ENCODE measurements around the gene ITGB6.
"Not testable (repeated sequence)": the region's sequence is repeated elsewhere in the genome, so short reads cannot be mapped to it uniquely, and the experiment has no call there.

The ITGB6 gene

DNA sequence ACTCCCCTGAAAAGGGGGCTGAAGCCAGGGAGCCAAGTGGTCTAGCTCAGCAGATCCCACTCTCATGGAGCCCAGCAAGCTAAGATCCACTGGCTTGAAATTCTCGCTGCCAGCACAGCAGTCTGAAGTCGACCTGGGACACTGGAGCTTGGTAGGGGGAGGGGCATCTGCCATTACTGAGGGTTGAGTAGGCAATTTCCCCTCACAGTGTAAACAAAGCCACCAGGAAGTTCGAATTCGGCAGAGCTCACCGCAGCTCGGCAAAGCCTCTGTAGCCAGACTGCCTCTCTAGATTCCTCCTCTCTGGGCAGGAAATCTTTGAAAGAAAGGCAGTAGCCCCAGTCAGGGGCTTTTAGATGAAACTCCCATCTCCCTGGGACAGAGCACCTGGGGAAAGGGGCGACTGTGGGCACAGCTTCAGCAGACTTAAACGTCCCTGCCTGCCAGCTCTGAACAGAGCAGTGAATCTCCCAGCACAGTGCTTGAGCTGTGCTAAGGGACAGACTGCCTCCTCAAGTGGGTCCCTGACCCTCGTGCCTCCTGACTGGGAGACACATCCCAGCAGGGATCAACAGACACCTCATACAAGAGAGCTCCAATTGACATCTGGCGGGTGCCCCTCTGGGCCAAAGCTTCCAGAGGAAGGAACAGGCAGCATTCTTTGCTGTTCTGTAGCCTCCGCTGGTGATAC lies 18.8 kb downstream of the ITGB6 start:
- peak; percentile 3 to 17 for DNase-seq (ENCODE audit: low read depth in 2 of 2)

DNA sequence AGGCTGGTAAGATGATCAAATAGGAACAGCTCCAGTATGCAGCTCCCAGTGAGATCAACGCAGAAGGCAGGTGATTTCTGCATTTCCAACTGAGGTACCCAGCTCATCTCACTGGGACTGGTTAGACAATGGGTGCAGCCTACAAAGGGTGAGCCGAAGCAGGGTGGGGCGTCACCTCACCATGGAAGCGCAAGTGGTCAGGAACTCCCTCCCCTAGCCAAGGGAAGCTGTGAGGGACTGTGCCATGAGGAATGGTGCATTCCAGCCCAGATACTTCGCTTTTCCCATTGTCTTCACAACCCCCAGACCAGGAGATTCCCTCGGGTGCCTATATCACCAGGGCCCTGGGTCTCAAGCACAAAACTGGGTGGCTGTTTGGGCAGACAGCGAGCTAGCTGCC lies 19.4 kb downstream of the ITGB6 start:
- not testable (repeated sequence) for DNase-seq (ENCODE audit: low read depth in 2 of 2)

DNA sequence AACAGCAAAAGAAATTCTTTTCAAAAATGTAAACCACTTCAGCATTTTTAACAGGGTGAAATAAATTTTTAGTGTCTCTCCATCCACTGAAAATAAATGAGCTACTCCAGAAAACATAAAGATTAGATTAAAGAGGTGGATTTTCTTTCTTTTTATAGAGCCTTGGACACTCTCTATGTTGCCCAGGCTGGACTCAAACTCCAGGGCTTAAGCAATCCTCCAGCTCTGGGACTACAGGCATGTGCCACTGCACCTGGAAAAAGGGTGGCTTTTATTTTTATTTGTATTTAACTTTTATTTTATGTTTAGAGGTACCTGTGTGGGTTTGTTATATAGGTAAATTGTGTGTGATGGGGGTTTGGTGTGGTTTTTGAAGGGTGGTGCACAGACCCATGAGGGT lies 19.9 kb downstream of the ITGB6 start:
- no peak for DNase-seq (ENCODE audit: low read depth in 2 of 2)

DNA sequence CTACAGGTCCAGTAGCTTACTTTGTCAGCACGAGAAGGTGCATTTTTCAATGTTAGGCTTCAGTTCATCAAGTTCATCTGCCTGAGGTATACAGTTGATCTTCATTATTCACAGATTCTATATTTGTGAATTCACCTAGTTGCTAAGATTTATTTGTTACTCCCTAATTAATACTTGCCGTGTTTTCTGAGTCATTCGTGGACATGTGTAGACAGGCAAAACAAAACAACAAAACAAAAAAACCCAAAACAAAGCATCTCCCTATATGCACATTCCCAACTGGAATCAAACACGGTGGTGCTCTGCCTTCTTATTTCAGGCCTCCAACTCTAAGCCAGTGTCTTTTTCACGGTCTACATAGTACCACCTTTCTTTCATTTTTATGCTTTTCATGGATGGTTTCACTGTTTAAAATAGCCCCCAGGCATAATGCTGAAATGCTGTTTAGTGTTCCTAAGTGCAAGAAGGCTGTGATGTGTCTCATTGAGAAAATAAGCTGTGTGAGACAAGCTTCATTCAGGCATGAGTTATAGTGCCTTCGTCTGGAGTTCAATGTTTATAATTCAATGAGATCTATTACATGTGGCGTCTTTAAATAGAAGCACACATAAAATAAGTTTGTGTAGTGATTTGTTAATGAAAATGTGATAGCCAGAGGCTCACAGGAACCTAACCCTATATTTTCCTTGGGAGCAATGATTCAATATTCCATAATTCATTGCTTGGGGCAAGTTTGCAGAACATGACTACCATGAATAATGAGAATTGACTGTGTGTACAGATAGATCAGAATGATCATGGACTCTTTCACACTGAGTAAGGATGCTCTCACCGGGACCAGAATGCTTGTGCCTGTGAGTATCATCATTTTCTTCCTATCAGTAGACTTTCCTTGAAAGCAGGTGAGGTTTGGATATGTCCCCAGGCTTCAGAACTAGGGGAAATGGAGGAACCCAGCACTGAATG lies 24.6 kb downstream of the ITGB6 start:
- no peak for DNase-seq (ENCODE audit: low read depth in 2 of 2)

DNA sequence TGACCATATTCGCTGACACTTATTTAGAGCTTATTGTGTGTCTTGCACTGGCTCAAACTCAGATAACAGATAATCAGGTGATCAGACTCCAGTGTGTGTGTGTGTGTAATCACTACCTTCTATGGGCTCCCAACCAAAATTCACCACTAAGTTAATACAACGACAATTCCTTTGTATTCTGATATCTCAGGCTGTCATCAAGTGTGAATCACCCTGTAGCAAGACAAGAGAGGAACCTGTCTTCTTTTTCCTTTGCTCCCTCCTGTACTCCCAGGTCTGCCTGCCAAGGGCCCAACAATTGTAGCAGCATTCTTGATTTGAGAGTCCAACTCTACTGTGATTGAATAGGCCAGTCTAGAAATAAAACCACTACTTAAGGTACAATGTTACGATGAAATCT lies 25.8 kb downstream of the ITGB6 start:
- DNase-seq (ENCODE audit: low read depth in 2 of 2), result no peak

DNA sequence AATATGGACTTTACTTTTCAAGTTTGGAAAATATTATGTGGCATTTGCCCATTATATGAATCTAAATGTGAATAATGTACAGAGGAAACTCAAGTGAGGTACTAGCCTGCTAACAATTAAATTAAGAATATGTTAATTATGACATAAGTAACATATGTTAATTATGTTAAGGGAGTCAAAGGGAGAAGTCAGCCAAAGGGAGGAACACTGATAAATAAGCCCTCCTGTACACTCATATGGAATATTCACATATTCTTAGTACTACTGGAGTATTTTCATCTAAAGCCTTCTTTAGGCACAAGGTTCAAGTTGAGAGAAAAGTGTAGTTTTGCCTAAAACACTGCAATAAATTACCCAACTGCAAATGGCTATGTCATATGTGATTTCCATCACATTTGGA lies 30.1 kb downstream of the ITGB6 start:
- no peak for DNase-seq (ENCODE audit: low read depth in 2 of 2)

DNA sequence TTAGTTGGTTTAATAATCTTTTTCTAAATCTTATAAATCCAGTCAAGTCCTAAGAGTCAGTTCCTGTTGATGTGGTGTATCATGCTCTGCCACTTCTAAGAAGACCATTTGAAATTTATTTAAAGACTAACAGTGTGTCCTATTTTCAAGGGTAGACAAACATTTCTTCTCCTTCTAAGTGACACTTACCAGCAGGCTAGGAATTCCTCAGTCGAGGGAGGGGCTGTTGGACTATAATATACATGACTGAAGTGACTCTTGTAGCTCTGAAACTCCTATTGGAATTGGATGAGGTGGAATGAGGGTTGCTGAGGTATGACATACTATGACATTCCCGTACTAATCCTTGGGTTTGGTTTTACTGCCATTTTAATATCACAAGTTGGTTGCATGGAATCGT lies 30.6 kb downstream of the ITGB6 start:
- DNase-seq (ENCODE audit: low read depth in 2 of 2), result no peak

DNA sequence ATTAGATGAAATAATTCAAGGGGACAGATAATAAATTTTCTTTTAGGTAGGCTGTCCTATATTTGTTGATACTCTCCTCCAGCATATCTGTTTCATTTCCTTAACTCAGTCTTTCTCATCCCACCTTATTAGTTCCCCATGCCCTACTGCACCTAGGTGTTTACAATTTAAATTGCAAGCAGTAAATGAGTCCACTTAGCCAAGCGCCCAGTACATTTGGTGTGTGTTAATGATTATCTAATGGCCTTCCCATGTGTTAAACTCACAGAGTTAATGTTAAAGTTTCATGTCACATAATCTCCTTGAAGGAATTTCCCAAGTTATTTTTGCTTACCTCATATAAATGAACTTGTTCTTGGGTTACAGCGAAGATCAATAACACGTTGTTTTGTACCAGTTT lies 31.2 kb downstream of the ITGB6 start:
- no peak for DNase-seq (ENCODE audit: low read depth in 2 of 2)

DNA sequence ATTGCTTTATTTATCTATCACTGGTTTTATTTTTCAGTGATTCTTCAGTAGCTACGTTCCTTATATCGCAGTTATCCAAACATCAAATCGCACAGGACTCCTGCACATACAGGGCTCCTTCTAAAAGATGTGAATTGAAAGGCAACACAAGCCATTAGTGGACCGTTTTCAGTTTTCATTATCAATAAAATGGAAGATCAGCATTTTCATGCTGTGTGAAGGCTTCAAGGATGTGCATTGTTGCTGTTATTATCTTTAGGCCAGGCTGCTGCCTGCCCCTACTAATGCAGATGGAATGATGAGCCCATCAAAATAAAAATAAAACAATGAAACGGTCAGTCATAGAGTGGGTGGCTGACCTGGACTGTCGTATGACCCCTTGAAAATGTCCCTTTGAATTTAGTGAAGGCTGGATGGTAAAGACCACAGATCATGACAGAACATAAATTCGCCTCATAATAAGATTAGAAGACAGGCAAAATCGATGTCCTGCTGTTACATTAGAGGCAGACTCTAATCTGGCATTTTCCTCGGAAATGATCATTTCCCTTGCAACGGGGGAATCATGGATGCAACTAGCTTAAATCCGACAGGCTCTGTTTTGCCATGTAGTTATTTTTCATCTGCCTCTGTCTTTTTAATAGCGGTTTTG lies 32.9 kb downstream of the ITGB6 start:
- no peak for DNase-seq (ENCODE audit: low read depth in 2 of 2)

DNA sequence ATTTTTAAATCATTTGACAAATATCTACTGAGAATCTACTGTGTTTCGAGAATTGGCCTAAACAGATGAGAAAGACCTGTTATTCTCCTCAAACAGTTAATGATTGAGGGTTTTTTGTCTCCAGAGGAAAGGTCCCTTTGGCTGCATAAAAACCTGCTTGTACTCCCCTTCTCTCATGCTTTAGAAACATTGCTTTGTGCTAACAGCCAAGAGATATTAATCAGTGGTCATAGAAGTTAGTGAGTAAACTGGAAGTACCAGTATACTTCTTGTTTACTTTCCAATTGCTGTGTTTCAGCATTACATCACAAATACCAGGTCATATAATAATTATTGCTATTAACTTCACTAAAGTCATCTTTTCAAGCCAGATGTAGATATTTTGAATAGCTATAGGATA lies 34.1 kb downstream of the ITGB6 start:
- DNase-seq (ENCODE audit: low read depth in 2 of 2), result no peak

DNA sequence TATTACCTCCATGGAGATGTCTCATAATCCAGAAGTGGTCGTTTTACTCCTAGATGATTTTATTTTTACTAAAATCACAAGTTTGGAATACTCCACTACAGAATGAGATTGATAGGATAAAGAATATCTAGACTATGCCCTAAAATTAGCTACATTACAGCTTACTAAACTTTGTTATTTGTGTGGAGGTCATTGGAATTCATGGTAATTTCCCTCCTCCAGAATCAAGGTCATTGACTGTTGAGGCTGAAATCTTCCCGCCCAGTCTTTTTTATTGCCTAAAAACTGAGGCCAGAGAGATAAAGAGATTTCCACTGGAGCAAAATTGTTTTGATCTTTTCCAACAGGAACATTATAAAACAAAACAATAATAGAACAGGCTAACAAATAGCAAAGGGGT lies 35.0 kb downstream of the ITGB6 start:
- DNase-seq (ENCODE audit: low read depth in 2 of 2), result no peak

DNA sequence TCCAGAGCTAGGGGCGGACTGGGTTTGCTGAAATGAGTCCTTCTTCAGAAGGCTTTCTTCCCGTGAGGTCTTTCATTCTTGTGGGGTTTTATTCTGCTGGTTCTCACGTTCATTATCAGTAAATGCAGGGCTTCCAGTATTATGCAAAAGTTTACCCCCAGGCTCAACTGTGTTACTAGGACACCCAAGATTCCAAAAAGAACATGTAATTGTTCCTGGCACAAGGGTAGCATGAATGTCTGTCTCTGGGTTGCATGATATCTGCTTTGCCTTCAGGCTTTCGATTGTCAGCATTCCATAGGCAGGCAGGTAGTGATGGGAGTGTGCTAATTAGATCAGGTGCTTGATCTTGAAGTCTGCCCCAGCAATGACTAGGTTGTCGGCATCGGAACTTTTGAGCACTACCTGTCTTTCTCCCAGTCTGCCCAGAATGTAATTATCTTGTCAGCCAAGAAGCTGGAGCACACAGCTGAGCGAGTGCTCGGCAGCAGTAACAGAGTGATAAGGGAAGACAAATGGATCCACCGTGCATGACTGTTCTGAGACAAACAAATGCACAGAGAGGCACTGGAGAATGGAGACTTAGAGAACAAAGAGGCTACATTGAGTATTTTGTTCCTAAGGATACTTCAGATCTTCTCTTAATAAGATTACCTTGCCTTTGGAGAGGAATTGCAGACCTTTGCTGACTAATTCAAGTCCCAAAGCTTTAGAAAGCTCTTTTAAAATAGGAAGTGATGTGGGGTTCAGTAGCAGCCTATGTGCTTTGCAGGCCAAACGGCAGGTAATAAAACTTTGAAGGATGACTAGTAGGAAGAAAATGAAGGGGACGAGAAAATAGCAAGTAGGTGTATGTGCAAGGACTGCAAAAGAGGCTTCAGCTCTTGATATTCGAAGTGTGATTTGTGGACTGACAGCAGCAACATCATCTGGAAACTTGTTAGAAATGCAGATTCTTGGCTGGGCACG lies 41.9 kb downstream of the ITGB6 start:
- DNase-seq (ENCODE audit: low read depth in 2 of 2), result no peak

DNA sequence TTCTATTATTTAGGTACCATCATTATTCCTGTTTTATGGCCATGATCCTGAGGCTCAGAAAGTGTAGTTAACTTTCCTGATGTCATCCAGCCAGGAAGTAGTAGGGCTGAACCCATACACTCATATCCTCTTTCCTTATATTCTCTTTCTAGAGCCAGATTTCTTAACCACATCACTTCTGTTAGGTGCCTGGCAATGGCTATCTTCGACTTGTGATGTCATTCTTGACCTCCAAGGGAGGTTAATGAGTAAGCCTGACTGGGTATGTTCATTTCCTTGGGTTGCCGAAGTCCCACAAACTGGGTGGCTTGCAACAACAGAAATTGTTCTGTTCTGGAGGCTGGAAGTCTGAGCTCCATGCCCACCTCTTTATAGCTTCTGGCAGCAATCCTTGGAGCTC lies 43.4 kb downstream of the ITGB6 start:
- no peak for DNase-seq (ENCODE audit: low read depth in 2 of 2)

DNA sequence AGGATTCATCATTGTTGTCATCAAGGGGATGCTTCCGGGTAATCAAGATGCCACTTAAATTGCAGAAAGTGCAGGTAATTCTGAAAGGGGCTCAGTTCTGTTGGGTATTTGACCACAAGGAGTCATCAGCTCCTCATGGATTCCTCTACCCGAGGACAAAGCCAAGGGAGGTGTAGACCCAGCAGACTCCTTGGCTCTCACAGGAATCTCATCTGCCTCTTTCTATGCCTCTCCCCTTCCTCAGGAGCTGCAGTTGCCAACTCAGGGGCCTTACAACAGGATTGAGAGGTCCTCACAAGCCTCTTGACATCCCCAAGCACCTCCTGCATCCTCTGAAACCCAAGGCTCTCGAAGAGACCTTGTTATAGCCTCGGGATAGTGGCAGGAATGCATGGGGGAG lies 44.0 kb downstream of the ITGB6 start:
- no peak for DNase-seq (ENCODE audit: low read depth in 2 of 2)

DNA sequence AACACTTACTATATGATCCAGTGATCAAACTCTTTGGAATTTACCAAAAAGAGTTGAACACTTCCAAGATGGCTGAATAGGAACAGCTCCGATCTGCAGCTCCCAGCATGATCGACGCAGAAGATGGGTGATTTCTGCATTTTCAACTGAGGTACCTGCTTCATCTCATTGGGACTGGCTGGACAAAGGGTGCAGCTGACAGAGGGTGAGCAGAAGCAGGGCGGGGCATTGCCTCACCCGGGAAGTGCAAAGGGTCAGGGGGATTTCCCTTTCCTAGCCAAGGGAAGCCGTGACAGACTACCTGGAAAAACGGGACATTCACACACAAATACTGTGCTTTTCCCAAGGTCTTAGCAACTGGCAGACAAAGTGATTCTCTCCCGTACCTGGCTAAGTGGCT lies 51.7 kb downstream of the ITGB6 start:
- not testable (repeated sequence) for DNase-seq (ENCODE audit: low read depth in 2 of 2)

DNA sequence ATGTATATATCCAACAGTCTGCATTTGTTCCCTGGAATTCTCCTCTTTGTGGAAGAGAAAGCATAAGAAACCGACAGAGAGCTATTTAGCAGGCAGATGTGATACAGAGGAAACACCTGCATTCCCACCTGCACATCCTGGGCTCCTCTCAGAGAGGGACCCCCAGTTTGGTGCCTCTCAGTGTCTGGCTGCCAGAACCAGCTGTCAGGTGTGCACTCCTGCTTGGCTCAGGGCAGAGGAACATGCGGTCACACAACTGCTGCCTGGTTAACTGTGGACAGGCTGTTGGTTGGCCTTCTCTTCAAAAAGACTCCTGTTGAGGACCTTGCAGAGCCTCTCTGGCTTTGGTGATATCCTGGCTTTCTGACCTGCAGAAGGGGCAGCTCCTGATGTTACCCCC lies 54.6 kb downstream of the ITGB6 start:
- no peak for DNase-seq (ENCODE audit: low read depth in 2 of 2)

DNA sequence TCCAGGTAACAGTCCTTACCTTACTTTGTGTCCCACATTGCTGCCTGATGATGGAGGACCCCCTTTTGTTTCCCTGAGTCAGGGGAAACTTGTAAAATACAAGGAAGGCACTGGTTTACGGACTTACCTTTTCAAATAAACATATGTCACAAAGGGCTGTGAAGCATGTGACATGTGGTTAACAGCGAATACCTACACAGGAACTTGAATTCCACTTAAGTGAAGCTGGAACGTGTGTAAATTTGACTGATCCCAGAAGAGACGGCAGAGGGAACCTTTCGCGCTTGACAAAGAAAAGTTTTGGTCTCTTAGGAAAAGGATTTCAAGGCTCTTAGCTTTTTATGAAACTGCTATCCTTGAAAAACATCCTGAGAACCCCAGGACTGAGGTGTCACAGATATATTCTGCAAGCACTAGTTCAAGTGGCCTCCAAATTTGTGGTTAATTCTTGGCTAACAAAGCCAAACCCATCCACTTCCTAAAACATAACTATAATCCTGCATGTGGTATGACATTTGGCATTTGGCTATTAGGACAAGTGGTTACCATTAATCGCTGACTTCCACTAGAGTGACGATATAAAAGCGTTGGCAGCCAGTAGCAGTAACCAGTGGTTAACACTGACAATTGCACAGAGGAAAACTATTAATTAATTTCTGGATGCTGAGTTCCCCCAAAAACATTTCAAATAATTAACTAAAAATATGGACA lies 55.6 kb downstream of the ITGB6 start:
- DNase-seq (ENCODE audit: low read depth in 2 of 2), result no peak

DNA sequence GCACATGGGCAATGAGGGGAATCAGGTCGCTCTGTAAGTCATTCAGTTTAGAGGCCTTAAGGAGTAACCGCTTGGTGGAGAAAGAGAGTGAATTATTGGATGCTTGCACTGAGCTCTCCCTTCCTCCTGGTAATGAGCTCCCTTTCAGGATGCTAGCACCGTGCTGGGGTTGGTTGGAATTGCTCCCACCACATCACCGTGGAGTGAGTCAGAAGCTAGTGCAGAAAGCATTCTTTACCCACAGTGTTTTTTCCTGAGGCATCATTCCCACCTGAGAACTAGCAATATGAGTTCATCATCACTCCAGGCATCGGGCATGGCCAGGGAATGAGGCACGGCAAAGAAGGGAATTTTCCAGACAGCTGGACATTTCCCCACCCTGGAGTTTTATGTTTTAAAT lies 57.6 kb downstream of the ITGB6 start:
- DNase-seq (ENCODE audit: low read depth in 2 of 2), result no peak

DNA sequence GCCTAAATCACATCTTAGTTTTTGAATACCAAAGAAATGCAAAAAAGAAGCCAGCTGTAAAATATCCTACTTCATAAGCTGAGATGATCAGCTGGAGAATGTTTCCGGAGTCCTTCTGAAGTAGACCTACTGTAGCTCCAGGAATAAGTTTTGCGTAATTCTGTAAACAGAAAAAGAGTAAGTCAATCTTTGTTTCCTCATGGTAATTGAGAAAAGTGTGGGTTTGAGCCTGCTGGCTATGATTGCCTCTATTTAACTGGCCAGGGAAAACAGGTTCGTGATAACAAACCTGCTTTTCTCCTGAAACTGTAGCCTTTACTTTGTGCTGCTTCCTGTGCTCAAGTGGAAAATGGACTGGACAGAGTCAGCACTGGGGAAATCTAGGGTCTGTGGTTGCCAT lies 58.2 kb downstream of the ITGB6 start:
- DNase-seq (ENCODE audit: low read depth in 2 of 2), result no peak

DNA sequence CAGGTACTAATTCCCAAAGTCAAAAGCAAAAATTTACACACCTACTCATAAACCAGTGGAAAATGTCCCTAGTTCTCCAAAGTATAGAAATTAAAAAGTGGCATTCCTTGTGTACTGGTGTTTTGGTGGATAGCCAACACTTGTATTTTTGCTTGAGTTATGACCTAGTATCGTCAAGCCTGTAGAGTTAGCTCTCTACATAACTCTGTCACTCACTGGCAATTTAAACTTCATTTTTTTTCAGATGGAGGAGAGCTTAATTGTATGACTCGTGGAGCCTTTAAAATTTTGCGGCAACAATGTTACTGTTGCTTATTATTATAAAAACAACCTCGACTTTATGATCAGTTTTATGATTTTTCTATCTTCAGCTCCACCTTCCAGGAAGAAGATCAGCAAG lies 58.7 kb downstream of the ITGB6 start:
- DNase-seq (ENCODE audit: low read depth in 2 of 2), result no peak

DNA sequence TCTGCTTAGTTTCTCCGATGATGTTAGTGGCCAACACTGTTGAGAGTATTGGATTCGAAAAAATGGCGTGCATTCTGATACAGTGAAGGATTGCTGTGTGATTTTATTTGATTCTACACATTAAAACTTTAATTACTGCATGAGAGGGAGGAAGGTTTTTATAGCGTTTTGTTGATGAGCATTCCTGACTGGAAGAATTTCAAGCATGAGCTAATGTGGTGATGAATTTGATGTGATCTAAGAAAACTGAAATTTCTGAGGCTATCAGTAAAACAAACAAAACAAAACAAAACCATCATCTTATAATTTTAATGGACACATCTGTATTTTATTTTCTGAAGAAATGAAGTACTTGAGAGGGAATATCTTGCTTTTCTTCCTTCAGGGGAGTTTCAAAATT lies 59.6 kb downstream of the ITGB6 start:
- DNase-seq (ENCODE audit: low read depth in 2 of 2), result peak; percentile 18 to 20

Data from fibroblast of skin of left quadriceps (primary cell).